Muscle of leg (tissue), 11 donors: ENCODE data around the gene ZNF493. TPM values are rescaled to one million over a fixed set of nuclear protein-coding genes. Genes with fewer than 3 reads are reported as not detected.

Experiments
- DNase-seq: peaks from one replicate; pipeline ENCODE4 v3.0.0; 2013
- H3K27ac ChIP-seq: one replicate; pipeline ENCODE4 v1.5.1; 2013; ENCODE audit warnings: mild to moderate bottlenecking, low read length, control low read depth
- H3K27me3 ChIP-seq: one replicate; pipeline ENCODE4 v1.6.1; 2013; ENCODE audit warnings: low read length; ENCODE audit not compliant: control insufficient read depth, insufficient read depth
- H3K36me3 ChIP-seq: one replicate; pipeline ENCODE4 v1.6.1; 2013; ENCODE audit warnings: low read length; ENCODE audit not compliant: control insufficient read depth, insufficient read depth
- H3K4me1 ChIP-seq: one replicate; pipeline ENCODE4 v1.6.1; 2013; ENCODE audit warnings: low read length; ENCODE audit not compliant: control insufficient read depth, insufficient read depth
- H3K4me3 ChIP-seq: one replicate; pipeline ENCODE4 v1.5.1; 2013; ENCODE audit warnings: low read length, control low read depth
- H3K9me3 ChIP-seq: replicated peaks from 2 replicates; pipeline ENCODE4 v1.6.1; 2013; ENCODE audit warnings: low read depth, low read length; ENCODE audit not compliant: control insufficient read depth
- WGBS: methylation state at CpG from one replicate; pipeline ENCODE4 v1.1.5; 2013; ENCODE audit warnings: missing lambda C conversion rate; ENCODE audit not compliant: insufficient coverage; 5-methylcytosine and 5-hydroxymethylcytosine counted together
- polyA plus RNA-seq, 8 donors: library from polyadenylated mRNA; unstranded; fragments of 120-200 nt; gene quantifications; one replicate each; pipeline versions ENCODE4 v1.2.1 to v1.2.3, GENCODE V29; 2013; ENCODE audit warnings: inconsistent platforms in 1 of 8, low replicate concordance in 1 of 8; ENCODE audit not compliant: insufficient read length in 8 of 8, insufficient read depth in 1 of 8
- total RNA-seq: library from RNA; stranded (reverse); fragments of 120-200 nt; gene quantifications from one replicate; pipeline ENCODE4 v1.2.4, GENCODE V29; 2013

The ZNF493 gene
- total and polyA plus RNA-seq, 9 donors, result 7.1 to 16.0 (median 10.0) TPM

DNA sequence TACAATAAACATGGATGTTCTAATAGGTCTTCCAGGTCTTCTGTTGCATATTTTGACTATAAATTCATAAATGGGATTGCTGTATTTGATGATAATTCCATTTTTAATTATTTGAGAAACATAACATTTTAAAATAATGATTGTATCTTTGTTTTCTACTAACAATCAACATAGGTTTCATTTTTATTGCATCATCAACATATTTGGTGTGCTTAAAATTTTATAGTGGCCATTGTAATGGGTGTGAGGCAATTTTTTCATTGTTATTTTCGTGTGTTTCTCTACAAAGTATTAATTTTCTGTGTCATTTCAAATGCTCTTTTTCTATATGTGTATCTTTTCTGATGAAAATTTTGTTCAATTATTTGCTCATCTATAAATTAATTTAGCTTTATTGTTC, 13.2 kb downstream of the ZNF493 start:
- Histone ChIP-seq H3K9me3 (peaks cover 4% of the 10 kb centered on the region), H3K36me3 (peaks cover 21% of the 10 kb centered on the region)
- no CpG with 5 or more reads among the region's 1 CpG for WGBS

DNA sequence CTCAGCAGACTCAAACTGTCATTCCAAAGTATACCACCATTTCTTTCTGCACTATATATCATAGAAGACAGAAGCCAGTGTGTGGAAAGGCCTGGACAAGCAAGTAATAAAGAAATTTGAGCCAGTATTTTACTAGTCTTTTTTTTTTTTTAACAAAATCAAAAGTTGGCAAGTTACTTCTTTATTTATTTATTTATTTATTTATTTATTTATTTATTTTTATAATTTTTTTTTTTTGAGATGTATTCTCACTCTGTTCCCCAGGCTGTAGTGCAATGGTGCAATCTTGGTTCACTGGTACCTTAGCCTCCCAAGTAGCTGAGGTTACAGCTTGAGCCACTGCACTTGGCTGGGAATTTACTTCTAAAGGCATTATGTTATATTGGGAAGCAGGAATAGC, 25.3 kb downstream of the ZNF493 start:
- DNase-seq, result no peak
- Histone ChIP-seq H3K27ac (no peak overlapping the region), H3K27me3 (no peaks in the 10 kb centered on the region), H3K9me3 (peaks cover 48% of the 10 kb centered on the region), H3K36me3 (no peaks in the 10 kb centered on the region), H3K4me1 (no peaks in the 10 kb centered on the region), H3K4me3 (no peak overlapping the region)

More for the DNA sequence above, 13.2 kb downstream of the ZNF493 start:
- no peak overlapping the region for H3K4me3 ChIP-seq
- no peak overlapping the region for H3K27ac ChIP-seq
- no peak for DNase-seq
- no peaks in the 10 kb centered on the region for H3K4me1 ChIP-seq
- H3K27me3 ChIP-seq, result no peaks in the 10 kb centered on the region

DNA sequence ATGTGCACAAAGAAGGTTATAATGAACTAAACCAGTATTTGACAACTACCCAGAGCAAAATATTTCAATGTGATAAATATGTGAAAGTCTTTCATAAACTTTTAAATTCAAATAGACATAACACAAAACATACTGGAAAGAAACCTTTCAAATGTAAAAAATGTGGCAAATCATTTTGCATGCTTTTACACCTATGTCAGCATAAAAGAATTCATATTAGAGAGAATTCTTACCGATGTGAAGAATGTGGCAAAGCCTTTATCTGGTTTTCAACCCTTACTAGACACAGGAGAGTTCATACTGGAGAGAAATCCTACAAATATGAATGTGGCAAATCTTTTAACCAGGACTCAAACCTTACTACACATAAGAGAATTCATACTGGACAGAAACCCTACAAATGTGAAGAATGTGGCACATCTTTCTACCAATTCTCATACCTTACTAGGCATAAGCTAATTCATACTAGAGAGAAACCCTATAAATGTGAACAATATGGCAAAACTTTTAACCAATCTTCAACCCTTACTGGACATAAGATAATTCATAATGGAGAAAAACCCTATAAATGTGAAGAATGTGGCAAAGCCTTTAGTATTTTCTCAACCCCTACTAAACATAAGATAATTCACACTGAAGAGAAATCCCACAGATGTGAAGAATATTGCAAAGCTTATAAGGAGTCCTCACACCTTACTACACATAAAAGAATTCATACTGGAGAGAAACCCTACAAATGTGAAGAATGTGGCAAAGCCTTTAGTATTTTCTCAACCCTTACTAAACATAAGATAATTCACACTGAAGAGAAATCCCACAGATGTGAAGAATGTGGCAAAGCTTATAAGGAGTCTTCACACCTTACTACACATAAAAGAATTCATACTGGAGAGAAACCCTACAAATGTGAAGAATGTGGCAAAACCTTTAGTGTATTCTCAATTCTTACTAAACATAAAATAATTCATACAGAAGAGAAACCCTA, 26.4 kb downstream of the ZNF493 start:
- H3K4me3 ChIP-seq, result no peak overlapping the region
- no CpG with 5 or more reads among the region's 1 CpG for WGBS
- H3K27ac ChIP-seq, result no peak overlapping the region
- no peaks in the 10 kb centered on the region for H3K36me3 ChIP-seq
- no peaks in the 10 kb centered on the region for H3K27me3 ChIP-seq
- H3K9me3 ChIP-seq, result peaks cover 53% of the 10 kb centered on the region
- no peaks in the 10 kb centered on the region for H3K4me1 ChIP-seq
- no peak for DNase-seq

DNA sequence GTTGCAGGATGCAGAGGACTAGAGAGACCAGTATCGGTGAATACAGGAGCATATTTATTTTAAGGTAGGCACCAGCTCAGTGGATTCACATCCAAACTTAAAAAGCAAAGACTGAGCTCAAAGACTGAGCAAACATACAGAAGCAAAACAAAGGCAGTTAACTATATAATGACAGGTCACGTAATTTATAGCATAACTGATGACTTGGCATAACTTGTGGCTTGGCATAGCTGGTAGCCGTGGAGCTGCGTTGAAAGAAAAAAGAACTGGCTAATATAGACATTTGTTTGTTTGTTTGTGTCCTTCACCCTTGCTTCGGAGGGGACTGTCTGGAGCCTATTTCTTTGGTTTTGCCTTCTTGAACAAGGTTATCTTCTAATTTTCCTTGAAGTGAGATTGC, 33.7 kb downstream of the ZNF493 start:
- no peaks in the 10 kb centered on the region for H3K27me3 ChIP-seq
- H3K9me3 ChIP-seq, result peaks cover 30% of the 10 kb centered on the region
- 60% methylated on average over 1 of the region's 5 CpGs for WGBS
- H3K27ac ChIP-seq, result no peak overlapping the region
- no peaks in the 10 kb centered on the region for H3K36me3 ChIP-seq
- no peaks in the 10 kb centered on the region for H3K4me1 ChIP-seq
- no peak for DNase-seq
- no peak overlapping the region for H3K4me3 ChIP-seq

DNA sequence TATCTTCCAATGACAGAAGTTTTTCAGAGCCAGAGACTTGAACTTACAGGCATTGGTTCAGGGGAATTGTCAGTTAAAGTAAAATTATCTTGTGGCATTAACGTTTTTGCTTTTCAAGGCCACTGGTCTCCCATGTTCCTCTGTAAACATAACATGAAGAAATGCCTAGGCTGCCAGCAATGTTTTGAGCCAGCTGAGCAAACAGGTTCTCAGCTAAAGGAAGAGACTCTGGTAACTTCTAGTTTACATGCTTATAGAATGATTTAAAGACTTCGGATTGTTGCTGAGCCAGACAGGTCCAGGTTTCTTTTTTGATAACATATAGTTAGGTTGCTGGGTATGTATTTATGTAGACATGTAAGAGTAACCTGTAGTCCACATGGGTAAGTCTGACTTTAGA, 35.7 kb downstream of the ZNF493 start:
- Histone ChIP-seq H3K36me3 (no peaks in the 10 kb centered on the region), H3K9me3 (peaks cover 34% of the 10 kb centered on the region), H3K4me1 (no peaks in the 10 kb centered on the region), H3K27me3 (no peaks in the 10 kb centered on the region), H3K4me3 (no peak overlapping the region), H3K27ac (no peak overlapping the region)
- 60% methylated on average over 1 of the region's 2 CpGs for WGBS
- DNase-seq, result no peak

DNA sequence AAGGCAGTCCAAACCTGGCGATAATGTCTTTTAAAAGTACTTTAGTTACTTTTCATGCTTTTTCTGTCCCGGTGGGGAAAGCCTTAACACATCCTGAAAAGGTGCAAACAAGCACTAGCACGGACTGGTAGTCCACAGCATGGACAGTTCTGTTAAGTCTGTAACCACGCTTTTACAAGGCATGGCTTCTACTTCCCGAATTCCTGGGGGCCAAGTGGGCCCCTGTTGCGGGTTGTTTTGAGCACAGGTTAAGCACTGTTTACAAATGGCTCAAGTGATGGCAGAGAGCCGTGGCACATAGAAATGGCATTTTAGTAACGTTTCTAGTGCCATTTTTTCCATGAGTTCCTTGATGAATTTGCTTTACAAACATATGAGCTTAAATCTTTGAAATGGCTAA, 37.6 kb downstream of the ZNF493 start:
- H3K4me1 ChIP-seq, result no peaks in the 10 kb centered on the region
- H3K27me3 ChIP-seq, result no peaks in the 10 kb centered on the region
- no peaks in the 10 kb centered on the region for H3K36me3 ChIP-seq
- no peak overlapping the region for H3K4me3 ChIP-seq
- H3K27ac ChIP-seq, result no peak overlapping the region
- 78% methylated on average over 7 of the region's 8 CpGs for WGBS
- H3K9me3 ChIP-seq, result peaks cover 30% of the 10 kb centered on the region
- no peak for DNase-seq

DNA sequence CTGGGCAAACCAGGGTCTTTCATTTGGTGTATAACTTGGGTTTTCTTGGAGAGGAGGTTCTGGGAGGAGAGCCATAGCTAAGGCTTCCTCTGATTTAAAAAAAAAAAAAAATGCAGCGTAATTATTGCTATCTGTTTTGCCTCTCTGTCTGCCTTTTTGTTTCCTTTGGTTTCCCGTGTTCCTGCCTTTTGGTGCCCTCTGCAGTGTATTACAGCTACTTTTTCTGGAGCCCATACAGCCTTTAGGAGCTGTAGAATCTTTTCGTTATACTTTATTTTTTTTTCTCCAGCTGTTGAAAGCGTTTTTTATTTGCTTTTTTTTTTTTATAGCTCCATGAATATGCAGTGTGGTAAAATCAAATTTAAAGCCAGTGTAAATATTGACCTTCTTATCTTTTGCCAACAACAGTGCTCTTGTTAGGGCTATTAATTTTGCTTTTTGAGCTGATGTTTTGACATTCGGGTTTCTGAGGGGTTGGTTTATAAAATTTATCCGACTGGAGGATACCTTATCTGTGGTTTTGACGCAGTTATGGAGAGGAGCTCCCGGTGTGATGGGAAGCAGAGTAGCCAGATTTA, 38.1 kb downstream of the ZNF493 start:
- Histone ChIP-seq H3K9me3 (peaks cover 33% of the 10 kb centered on the region), H3K4me3 (no peak overlapping the region), H3K27me3 (no peaks in the 10 kb centered on the region), H3K36me3 (no peaks in the 10 kb centered on the region), H3K27ac (no peak overlapping the region), H3K4me1 (no peaks in the 10 kb centered on the region)
- 87% methylated on average over 3 of the region's 8 CpGs for WGBS
- DNase-seq, result no peak

DNA sequence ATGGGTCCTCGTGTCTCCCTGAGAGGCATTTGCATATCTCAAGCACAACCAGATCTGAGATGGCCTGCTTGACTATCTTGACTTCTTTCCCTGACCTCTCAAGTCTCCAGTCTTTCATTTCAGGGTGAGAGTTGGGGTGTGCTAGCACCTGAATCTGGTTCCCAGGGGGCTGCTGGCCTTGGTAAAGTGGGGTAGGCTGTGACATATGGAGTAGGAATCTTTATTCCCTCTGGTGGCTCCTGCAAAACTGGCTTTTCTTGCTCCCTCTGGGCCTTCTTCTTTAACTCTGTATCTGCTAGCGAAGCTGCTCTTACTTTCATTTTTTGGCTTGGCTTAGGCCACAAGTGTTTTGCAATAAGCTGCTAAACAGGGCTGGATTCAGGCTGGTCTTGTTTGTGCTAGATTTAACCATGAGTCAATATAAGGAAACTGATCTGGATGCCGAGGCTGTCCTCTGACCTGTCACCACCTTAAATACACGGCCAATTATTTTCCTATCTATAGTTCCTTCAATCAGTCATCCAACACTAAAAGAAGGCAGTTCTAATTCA, 42.3 kb downstream of the ZNF493 start:
- H3K27ac ChIP-seq, result no peak overlapping the region
- peaks cover 24% of the 10 kb centered on the region for H3K9me3 ChIP-seq
- H3K36me3 ChIP-seq, result no peaks in the 10 kb centered on the region
- 94% methylated on average over 3 of the region's 4 CpGs for WGBS
- no peak for DNase-seq
- H3K4me1 ChIP-seq, result no peaks in the 10 kb centered on the region
- no peak overlapping the region for H3K4me3 ChIP-seq
- no peaks in the 10 kb centered on the region for H3K27me3 ChIP-seq

DNA sequence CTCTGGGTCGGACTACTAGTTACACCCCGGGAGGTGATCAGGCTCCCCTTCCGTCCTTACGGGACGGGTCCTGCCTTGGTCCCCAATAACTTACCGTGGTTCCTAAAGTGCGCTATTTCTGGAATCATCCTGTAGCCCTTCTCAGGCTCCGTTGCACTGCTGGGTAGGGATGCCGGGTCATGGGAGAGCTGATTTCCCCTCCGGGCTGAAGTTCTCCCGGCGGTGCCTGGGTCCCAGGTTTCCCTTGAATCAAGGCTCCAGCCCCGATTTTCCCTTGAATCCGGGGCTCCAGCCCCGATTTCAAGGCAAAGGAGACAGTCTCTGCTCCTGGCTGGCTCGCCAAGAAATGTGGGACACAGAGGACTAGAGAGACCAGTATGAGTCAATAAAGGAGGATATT, 43.4 kb downstream of the ZNF493 start:
- H3K36me3 ChIP-seq, result no peaks in the 10 kb centered on the region
- peaks cover 21% of the 10 kb centered on the region for H3K9me3 ChIP-seq
- no peak overlapping the region for H3K27ac ChIP-seq
- H3K4me3 ChIP-seq, result no peak overlapping the region
- H3K27me3 ChIP-seq, result no peaks in the 10 kb centered on the region
- H3K4me1 ChIP-seq, result no peaks in the 10 kb centered on the region
- WGBS, result 89% methylated on average over 16 of the region's 16 CpGs
- DNase-seq, result no peak

DNA sequence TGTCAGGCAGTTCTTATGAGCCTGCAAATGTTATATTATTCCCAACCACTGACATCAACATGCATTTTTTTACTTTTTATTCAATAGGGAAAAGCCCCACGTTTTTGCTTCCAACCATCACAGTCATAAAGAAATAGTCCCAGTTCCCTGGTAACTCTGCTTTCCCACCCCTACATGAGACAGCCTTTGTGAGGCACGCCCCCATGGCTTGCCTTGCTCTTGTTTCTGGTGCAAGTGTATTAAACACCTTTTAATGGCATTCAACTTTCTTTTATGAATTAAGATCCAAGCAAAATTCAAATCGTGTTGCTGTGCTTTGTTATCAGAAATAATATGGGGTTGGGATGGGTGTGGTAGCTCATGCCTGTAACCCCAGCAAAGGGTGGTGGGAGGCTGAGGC, 54.3 kb downstream of the ZNF493 start:
- Histone ChIP-seq H3K9me3 (peaks cover 13% of the 10 kb centered on the region), H3K4me3 (no peak overlapping the region), H3K27me3 (no peaks in the 10 kb centered on the region), H3K27ac (no peak overlapping the region), H3K36me3 (no peaks in the 10 kb centered on the region), H3K4me1 (no peaks in the 10 kb centered on the region)
- WGBS, result 100% methylated on average over 1 of the region's 3 CpGs
- DNase-seq, result no peak
